NAMALWA (cell line): Measurements from ENCODE around the gene KAZN.
"Not testable (repeated sequence)": the region's sequence is repeated elsewhere in the genome, so short reads cannot be mapped to it uniquely, and the experiment has no call there.

Experiments
- DNase-seq: peaks from one replicate; pipeline ENCODE4 v3.0.0-alpha.2; 2015; ENCODE audit warnings: low spot score

Gene KAZN

DNA sequence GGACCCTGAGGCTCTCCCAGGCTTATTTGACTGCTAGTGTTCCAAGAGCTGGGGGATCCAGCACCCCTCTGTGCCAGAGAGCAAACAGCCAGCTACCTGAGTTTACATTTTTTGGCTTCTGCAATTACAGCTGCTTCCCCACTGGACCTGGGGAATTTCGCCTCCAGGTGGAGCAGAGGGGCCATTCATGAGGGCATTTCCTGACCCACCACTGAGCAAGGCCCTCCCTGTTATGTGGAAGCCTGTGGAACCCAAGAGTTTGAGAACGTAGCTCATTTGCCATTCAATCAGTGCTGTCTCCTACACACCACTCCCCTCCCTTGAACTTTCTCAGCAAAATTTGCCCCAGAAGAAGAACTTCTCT lies 512.4 kb downstream of the KAZN start:
- no peak for DNase-seq

DNA sequence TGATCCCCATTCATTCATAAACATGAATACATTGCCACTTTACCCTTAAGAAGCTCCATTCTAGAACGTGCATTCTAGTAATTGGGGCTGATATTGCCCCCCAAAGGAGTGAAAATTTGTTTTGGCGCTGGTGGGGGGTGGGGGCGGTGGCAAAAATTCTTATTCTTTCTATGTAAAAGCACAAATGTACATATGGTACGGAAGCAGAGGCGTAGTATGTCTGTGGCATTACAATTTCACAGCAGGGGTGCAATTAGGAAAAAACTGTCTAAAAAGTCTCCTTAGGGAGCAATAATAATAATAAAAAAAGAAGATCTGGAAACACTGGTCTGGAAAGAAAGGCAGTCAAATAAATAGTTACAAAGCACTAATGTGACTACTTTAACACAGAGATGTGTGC lies 514.7 kb downstream of the KAZN start:
- no peak for DNase-seq

DNA sequence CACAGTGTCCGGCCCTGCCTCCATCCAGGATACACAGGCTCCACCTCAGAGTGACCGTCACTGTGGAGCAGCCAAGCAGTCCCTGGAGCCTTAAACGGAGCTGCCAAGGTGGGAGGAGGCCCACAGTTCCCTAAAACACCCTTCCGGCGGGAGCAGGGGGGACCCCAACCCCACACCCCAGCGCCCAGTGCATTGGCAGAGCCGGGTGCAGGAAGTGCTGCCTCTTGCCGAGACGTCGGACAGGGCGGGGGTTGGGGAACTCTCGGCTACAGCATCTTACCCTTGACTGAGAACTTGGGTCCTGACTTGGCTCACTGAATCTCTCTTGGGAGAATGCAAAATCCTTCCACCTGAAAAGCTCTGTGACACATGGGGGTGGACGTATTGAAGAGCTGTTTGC lies 516.4 kb downstream of the KAZN start:
- DNase-seq: no peak

DNA sequence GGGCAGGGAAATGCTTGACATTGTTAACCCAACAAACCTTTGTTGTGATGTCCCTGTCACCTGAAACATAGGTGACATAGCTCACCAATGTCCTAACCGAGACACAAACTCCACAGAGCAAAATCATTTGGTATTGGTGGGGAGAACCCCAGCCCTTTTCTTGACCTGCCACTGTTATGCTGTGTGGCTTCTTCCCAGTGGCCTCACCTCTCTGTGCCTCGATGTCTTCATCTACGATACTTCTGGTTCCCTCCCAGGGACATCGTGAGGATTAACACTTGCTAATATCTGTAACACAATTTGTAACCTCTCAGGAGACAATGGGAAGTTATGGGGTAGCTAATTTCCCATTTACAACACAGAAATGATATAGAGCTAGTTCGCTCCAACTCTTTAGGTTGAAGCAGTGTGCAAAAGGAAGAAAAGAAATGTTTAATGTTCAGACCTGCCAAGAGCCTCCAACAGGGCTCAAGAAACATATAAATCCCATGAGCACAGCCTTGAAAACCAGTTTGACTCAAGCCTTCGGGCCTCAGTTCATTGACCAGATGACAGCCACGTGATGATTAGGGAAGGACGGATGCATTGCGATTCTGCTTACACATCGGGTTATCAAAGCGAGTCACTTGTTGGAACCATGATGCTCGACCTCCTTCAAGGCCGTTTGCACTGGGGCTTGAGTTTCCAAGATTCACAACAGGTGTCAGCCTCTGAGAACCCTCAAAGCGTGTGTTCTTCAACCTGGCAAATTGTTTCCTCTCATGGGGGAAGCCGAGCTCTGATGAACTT lies 517.3 kb downstream of the KAZN start:
- DNase-seq: no peak

DNA sequence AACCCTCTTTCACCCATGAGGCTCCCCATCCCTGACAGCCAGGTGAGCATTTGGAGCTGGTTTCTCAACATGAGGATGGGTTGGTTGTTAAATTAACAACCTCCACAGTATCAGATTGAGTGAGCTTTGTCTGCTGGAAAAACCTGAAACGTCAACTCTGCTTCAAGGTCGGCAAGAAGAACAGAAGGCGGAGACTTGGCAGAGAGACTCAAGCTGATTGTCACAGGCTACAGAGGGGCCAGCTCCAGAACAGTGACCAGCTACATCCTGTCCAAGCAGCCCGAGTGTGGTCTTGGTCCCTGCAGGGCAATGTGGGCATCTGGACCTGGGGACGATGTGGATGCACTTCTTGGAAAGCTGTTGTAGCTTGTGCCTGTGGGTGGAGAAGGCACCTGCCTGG lies 518.5 kb downstream of the KAZN start:
- DNase-seq: no peak

DNA sequence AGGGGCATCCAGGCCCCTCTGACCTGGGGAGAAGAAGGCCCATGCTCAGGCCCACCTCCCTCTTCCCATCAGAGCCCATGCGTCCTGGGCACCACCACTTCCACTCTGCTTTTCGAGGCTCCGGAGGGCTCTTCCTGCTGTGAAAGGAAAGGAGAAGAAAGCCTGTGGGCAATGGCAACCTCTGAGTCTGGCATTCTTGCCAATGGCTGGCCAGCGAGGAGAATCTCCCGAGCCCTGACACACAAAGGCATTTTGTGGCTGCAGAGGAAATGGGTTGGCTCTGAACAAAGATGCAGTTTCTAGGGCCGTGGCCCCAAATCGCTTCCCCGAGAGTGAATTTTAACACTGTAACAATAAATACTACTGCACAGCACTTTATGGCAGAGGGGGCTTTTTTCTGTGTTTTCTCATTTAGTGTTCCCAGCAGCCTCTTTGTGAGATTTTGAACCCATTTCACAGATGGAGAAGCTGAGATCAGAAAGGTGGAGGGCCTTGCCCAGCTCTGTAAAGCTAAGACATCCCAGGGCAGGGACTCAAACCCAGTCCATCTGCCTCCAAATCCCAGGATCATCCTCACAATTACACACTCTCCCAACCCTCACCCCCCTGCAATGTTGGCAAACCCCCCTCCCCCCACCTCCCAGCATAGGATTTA lies 519.3 kb downstream of the KAZN start:
- DNase-seq: no peak

DNA sequence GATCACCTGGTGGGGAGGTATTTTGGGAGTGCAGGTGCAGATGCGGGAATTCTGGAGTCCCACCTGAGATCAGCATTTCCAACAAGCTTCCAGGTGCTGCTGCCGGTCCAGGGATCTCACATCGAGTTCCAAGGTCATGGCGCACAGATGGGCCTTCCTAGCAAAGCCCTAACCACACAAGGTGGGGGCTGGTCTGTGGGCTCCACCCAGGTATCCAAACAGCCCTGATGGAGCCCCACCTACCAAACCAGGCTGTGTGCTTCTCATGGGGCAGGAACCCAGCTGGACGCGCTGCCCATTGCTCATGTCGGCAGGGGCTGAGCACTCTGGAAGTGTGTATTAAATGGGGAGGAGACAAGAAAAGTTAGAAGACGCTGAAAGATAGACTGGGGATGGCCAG lies 520.1 kb downstream of the KAZN start:
- no peak for DNase-seq

DNA sequence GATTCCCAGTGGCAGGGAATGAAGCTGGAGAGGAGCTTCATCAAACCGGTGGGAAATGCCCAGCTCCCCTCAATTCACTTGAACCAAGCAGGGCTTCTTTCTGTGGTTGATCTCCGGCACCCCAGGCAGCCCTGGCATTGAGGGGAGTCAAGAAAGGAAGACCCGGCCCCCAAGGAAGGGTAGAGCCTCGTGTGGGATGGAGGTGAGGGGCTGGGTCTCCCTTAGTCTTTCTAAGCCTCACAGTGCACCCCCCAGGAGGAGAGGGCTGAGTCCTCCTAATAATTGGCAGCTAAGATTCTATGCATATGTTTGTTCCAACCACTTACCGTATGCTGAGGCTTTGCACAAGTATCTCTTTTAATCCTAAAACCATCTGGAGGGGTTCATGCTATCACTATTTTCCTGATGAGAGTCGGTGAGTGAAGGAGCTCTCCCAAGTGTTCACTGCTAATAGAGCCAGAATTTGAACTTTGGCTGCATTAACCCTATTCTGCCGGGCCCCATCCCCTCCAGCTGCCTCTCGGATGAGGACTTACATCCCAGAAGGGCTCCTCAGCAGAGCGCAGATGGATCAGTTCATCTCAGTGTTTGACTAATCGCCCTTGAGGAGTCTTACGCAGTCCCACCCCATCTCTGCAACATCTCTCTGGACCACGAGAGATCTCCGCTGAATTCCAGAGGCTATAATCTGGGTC lies 521.9 kb downstream of the KAZN start:
- no peak for DNase-seq

DNA sequence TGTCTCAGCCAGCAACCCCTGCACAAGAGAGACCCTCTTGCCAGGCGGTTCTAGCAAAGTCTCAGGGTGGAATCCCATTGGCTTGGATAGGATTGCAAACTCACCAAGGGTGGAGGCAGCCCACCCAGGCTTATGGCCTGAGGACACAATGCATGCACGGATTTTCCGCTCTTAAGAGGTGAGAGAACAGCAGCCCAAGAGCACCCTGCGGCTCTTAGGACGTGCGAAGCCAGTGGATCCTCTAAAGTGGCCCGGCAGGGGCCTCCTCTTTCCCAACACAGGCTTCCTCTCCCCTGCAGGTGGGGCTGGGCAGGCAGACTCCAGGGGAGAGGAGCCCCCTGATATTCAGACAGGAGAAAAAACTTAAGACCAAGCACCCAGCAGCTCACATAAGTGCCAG lies 523.8 kb downstream of the KAZN start:
- DNase-seq: no peak

DNA sequence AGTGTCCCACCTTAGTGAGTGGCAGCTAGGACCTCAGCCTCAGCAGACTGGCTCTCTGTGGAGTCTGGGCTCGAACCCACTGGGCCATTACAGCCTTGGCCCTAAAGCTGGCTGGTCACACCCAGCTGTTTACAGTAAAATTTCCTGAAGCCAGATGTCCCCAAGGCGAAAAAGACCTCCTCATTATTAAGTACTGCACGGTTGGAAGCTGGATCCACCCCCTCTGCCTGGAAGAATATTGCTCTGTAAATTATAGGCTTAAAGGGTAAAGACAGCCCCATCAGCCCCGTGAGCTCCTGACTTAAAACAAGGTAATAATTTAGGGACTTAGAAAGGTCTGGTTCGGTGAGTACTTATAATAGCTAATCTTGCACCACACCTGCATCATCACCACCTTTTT lies 524.8 kb downstream of the KAZN start:
- DNase-seq: no peak

DNA sequence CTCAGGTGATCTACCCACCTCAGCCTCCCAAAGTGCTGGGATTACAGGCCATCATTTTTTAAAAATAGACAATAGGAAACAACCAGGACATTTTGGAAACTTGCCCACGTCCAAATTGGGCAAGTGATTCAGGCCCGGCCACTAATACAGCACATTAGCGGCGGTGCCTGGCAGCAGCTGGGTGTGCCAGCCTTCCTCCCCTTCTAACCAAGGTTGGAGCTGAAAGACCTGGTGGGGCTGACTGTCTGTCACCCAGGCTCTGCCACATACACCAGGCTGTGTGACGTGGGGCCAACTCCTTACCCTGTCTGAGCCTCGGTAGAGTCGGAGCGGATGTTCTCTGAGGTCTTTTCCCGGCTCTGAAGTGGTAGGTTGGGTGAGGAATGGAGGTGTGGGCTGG lies 525.4 kb downstream of the KAZN start:
- no peak for DNase-seq

DNA sequence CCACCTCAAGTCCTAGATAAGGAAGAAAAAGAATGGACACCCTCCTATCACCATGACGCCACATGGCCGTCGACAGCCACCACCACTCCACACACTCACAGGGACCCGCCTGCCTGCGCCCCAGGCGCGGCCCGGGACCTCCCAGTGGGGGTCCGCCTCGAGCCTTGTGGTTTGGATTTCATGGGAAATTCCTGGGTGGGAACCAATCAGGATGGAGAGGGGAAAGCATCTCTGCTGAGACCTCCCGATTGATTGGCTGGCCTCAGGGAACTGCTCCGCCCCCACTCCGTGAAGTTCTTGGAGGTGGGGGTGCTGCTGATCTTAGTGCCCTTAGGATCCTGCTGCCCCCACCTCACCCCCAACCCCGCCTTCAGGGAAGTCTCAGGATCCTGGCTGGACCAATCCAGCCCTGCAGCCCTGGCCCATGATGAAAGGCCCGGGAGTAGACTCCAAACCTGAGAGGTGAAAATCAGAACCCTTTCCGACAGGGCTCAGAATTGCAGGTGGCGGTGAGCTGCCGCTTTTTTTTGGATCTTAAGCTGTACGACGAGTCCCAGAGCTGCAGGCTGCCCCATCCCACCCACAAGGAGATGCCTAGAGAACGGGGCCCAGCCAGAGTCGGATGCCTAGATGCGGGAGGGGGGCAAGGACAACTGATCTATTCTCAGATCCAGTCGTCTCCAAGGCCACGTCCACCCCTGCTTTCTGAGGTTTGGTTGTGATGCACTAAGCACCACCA lies 526.0 kb downstream of the KAZN start:
- DNase-seq: no peak

DNA sequence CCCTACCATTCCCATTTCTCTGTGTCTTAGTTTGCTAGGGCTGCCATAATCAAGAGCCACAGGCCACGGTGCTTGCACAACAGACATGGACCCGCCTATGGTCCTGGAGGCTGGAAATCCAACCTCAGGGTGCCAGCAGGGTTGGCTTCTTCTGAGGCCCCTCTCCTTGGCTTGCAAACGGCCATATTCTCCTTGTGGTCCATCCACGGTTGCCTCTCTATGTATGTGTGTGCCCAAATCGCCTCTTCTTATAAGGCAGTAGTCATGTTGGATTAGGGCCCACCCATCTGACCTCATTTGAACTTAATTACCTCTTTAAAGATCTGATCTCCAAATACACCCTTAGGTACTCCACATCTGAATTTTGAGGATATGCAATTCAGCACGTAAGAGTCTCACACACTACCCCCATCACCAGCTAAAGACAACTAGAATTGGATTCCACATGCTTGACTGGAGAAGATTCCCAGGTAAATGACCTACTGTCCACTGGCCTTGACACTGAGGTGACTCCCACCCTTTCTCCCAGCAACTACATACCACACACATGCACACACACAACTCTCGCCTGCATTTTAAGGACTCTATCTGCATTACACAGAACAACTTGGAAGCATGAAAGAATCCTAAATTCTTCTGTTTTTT lies 526.7 kb downstream of the KAZN start:
- DNase-seq: no peak

DNA sequence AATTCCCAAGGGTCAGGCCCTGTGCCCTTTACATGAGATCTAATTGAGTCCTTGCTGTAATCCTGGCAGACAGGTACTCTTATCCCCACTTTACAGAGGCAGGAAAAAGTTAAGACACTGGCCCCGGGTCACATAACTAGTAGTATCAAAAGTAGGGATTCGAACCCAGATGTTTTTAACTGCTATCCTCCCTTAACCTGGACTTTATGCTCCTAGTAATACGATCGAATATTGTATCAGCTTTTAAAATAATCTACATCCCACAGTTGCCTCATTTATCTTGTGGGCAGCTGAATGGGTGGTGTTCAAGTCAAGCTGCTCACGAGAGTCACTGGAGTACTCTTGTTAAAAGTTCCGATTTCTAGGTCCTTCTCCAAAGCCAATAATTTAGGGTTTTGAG lies 529.6 kb downstream of the KAZN start:
- no peak for DNase-seq

DNA sequence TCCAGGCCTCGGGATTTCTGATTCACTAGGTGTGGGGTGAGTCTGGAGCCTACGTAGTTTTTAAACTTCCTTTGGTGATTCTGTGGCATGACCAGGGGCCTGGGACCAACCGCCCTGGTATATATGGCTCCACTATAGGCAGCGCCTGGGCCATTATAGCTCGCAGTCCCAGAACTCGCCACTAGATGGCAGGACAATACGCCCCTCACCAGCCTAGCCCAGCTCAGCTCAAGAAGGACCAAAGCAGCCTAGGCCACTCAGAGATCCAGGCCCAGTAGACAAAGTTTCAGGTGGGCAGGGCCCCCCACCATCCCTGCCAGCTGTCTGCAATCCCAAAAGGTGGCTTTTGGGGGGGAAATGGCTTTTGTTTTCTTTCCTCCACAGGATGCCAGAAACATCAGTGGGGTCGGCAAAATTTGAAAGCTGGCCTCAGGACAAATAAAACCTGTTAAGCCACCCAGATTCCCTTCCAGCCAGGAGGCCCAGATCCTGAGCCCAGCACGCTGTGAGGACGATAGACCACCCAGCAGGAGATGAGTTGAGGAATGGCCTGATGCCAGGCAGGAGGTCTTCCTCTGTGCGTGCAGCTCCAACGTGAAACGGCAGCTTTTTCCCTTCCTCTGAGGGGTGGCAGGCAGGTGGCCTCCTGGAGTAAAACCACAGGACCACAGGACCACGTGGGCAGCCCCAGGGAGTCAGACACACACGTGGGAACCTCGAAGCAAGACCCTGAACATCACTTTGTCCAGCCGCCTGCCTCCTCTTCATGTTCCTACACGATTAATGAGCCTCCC lies 530.2 kb downstream of the KAZN start:
- peak; percentile 83 for DNase-seq

DNA sequence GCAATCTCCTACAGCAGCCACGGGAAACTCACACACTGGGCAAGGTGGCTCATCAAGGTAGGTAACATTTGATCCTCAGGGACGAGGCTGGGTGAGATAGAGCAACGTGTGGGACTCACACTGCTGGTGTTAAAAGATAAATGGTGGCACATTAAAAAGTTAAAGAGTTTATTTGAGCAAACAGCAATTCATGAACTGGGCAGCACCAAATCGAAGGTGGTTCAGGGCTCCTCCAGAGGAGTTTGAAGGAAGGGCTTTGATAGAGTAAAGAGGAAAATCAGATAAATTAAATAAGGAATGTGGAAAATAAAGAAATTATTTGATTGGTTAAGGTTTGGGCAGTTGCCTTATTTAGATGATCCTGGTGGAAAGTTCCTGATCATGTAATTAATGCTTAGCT lies 531.5 kb downstream of the KAZN start:
- DNase-seq: no peak

DNA sequence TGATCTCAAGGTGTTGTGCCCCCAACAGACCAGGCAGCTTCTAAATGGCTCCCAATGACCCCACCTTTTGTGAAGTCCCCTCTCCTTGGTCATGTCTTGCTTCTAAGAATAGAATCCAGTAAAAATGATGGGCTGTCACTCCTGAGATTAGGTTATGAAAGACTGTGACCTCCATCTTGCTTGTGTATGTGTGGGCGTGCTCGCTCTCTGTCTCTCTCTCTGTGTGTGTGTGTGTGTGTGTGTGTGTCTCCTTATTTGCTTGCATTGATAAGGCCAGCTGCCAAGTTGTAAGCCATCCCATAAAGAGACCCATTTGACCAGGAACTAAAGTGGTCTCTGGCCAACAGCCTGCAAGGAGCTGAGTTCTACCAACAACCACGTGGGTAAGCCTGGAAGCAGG lies 532.1 kb downstream of the KAZN start:
- DNase-seq: no peak

DNA sequence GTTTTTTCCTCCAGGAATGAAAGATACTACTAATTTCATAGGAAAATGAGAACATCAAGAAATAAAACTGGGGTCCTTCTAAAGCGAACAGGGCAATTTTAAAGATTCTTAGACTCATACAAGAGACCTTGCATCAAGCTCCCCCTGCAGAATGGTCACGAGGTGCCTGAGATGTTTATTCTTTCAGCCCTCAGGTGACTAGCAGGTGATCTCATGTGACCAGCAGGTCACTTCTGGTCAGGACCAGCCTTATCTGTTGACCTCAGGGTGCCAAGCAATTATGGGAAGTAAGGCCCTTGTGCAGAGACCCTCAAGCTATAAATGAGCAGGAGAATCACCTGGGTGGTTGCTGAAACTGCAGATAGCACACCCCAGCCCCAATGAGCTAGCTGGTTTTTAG lies 534.5 kb downstream of the KAZN start:
- DNase-seq: no peak

DNA sequence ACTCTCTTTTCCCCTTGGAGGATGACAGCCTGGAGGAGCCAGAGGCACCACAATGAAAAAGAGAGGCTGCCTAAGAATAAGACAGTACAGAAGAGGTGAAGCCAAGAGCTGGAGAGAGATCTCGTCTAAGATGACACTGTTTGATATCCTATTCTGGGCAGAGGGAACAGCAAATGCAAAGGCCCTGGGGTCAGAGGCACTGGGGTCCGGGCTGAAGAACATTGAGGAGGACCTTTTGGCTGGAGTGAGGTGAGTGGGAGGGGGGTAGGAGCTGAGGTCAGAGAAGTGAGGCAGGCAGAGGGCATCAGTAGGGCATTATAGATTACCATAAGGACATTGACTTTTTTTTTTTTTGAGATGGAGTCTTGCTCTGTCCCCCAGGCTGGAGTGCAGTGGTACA lies 535.8 kb downstream of the KAZN start:
- DNase-seq: no peak

DNA sequence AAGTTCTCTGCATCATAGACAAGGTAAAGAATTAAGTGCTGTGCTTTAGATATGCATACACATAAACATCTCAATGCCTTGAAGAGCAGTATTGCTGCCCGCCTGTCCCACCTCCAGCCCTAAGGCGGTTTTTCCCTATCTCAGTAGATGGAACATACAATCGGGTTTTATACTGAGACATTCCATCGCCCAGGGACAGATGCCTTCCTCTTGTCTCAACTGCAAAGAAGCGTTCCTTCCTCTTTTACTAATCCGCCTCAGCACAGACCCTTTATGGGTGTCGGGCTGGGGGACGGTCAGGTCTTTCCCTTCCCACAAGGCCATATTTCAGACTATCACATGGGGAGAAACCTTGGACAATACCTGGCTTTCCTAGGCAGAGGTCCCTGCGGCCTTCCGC lies 537.1 kb downstream of the KAZN start:
- not testable (repeated sequence) for DNase-seq

DNA sequence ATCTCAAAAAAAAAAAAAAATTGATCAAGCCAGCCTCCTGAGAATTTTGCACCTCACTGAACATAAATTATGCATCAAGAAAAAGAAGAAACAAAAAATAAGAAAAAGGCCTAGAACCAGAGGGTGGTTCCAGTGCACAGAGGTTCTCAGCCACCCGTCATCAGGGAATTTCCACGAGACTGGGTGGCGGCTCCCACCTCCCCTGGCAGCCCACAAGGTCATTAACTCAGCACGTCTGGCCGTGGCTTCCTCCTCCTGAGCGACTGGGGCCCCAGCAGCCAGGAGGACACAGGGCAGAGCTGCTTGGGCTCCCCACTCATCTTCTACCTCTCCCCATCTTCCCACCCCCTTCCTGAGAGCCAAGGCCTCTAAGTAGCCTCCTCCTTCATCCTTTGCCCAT lies 539.3 kb downstream of the KAZN start:
- no peak for DNase-seq
